ENCODE data around the gene EDDM13. TPM values are rescaled to one million over a fixed set of nuclear protein-coding genes. Genes with fewer than 3 reads are reported as not detected.

EDDM13 gene
- total RNA-seq, 1 donor from 2014 or later = not detected

DNA sequence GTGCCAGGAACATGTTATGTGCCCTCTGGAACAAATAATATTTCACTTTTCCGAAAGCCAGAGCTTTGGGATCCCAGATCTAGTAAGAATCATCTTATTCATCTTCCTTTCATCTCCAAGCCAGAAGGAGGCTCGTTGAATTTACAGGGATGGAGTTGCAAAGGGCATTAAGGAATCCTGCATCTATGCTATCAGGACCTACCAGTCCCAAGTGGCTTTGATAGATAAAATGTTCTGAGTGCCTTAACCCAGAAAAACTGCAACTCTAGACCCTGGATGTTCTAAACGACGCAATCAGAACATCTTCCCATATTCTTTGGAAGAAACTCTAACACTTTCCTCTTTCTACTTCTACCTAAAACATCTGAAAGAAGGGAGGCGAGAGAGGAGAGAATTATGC lies 9.2 kb upstream of the EDDM13 start:
- TF ChIP-seq, protein P1, sequence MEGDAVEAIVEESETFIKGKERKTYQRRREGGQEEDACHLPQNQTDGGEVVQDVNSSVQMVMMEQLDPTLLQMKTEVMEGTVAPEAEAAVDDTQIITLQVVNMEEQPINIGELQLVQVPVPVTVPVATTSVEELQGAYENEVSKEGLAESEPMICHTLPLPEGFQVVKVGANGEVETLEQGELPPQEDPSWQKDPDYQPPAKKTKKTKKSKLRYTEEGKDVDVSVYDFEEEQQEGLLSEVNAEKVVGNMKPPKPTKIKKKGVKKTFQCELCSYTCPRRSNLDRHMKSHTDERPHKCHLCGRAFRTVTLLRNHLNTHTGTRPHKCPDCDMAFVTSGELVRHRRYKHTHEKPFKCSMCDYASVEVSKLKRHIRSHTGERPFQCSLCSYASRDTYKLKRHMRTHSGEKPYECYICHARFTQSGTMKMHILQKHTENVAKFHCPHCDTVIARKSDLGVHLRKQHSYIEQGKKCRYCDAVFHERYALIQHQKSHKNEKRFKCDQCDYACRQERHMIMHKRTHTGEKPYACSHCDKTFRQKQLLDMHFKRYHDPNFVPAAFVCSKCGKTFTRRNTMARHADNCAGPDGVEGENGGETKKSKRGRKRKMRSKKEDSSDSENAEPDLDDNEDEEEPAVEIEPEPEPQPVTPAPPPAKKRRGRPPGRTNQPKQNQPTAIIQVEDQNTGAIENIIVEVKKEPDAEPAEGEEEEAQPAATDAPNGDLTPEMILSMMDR (IDR thresholded peaks at IDR 0.05) = no peak
- Mint-ChIP-seq H3K9me3 (ENCODE audit: unreplicated experiment) (no peaks in the 10 kb centered on the region), H3K27ac (ENCODE audit: unreplicated experiment) (no peak overlapping the region), H3K4me1 (ENCODE audit: unreplicated experiment) (no peaks in the 10 kb centered on the region), H3K36me3 (ENCODE audit: unreplicated experiment) (peaks cover 1% of the 10 kb centered on the region), H3K27me3 (ENCODE audit: unreplicated experiment) (no peaks in the 10 kb centered on the region), H3K4me3 (ENCODE audit: unreplicated experiment) (no peak overlapping the region)
- no peak for DNase-seq (ENCODE audit: extremely low spot score, unreplicated experiment)

DNA sequence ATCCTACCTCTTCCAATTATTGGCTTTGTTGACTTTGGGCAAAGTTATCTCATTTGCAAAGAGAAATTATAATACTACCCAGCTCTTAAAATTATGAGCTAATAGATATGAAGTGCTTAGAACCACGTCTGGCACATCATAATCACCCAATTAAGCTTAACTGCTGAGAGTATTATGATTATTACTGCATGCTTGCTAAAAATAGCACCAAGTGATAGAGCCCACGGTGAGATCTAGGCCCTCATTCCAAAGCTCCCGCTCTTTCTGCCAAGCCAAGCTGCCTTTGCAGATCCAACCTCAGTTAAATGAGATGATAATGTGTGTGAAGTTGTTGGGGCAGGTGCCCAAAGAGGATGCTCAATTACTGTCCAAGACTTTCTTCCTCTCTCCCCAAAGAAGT lies 6.5 kb upstream of the EDDM13 start:
- H3K27ac Mint-ChIP-seq (ENCODE audit: unreplicated experiment) = no peak overlapping the region
- no peak overlapping the region for H3K4me3 Mint-ChIP-seq (ENCODE audit: unreplicated experiment)
- no peaks in the 10 kb centered on the region for H3K4me1 Mint-ChIP-seq (ENCODE audit: unreplicated experiment)
- no peaks in the 10 kb centered on the region for H3K9me3 Mint-ChIP-seq (ENCODE audit: unreplicated experiment)
- TF ChIP-seq, protein P1 (IDR thresholded peaks at IDR 0.05) = no peak
- peaks cover 1% of the 10 kb centered on the region for H3K36me3 Mint-ChIP-seq (ENCODE audit: unreplicated experiment)
- no peaks in the 10 kb centered on the region for H3K27me3 Mint-ChIP-seq (ENCODE audit: unreplicated experiment)
- DNase-seq (ENCODE audit: extremely low spot score, unreplicated experiment) = no peak

DNA sequence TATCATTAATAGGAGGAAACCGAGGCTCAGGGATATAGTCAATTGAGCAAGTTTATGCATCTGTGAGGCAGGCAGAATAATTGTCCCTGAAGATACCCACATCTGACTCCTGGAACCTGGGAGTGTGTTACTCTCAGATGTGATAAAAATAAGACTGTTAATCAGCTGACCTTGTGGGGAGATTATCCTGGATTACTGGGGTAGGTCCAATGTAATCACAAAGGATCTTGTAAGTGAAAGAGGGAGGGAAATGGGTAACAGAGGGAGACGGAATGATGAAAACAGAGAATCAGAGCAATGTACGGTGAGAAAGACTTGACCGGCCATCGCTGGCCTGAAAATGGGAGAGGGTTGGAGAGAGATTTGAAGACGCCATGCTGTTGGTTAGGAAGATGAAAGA lies 3.2 kb upstream of the EDDM13 start:
- no peak for DNase-seq (ENCODE audit: extremely low spot score, unreplicated experiment)

DNA sequence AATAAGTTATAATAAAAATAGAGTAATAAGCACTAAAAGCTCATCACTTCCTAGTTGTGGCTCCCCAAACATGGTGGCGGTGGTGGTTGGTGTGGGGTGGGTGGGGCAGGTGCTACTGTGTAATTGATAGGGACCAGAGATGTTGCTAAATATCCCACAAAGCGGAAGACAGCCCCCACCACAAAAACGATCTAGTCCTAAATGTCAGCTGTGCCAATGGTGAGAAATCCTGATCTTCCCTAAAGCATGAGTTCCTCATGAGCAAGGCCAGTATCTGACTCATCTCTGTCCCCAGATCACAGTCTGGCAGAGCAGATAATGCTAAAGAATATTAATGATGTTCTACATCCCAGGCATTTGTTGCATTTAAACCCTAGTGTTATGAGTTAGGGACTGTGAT lies 1.9 kb upstream of the EDDM13 start:
- H3K4me1 Mint-ChIP-seq (ENCODE audit: unreplicated experiment) = peaks cover 6% of the 10 kb centered on the region
- H3K36me3 Mint-ChIP-seq (ENCODE audit: unreplicated experiment) = peaks cover under 1% of the 10 kb centered on the region
- no peak overlapping the region for H3K27ac Mint-ChIP-seq (ENCODE audit: unreplicated experiment)
- TF ChIP-seq, protein P1 (IDR thresholded peaks at IDR 0.05) = no peak
- H3K9me3 Mint-ChIP-seq (ENCODE audit: unreplicated experiment) = no peaks in the 10 kb centered on the region
- DNase-seq (ENCODE audit: extremely low spot score, unreplicated experiment) = no peak
- H3K27me3 Mint-ChIP-seq (ENCODE audit: unreplicated experiment) = no peaks in the 10 kb centered on the region
- H3K4me3 Mint-ChIP-seq (ENCODE audit: unreplicated experiment) = no peak overlapping the region

More for the DNA sequence above, 3.2 kb upstream of the EDDM13 start:
- TF ChIP-seq, protein P1 (IDR thresholded peaks at IDR 0.05) = no peak
- Mint-ChIP-seq H3K4me3 (ENCODE audit: unreplicated experiment) (no peak overlapping the region), H3K9me3 (ENCODE audit: unreplicated experiment) (no peaks in the 10 kb centered on the region), H3K36me3 (ENCODE audit: unreplicated experiment) (no peaks in the 10 kb centered on the region), H3K4me1 (ENCODE audit: unreplicated experiment) (peaks cover 6% of the 10 kb centered on the region), H3K27ac (ENCODE audit: unreplicated experiment) (no peak overlapping the region), H3K27me3 (ENCODE audit: unreplicated experiment) (no peaks in the 10 kb centered on the region)

DNA sequence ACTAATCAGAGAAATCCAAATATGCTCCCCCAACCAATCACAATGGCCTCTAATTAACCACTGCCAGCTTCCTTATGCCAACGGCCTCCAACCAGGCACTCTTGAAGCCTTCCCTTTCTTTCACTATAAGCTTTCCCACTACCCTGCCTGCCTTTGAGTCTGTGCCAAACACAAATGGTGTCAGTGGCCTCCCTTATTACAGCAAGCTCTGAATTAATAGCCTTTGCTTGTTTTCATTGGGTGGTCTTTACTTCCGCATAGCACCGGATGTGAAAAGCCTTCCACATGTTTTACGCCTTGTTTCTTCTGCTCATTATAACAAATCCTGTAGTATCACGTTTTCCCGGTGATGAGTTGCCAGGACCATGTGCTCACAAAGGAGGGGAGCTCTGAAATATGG lies 1.4 kb upstream of the EDDM13 start:
- H3K4me1 Mint-ChIP-seq (ENCODE audit: unreplicated experiment) = peaks cover 6% of the 10 kb centered on the region
- no peak overlapping the region for H3K27ac Mint-ChIP-seq (ENCODE audit: unreplicated experiment)
- no peaks in the 10 kb centered on the region for H3K27me3 Mint-ChIP-seq (ENCODE audit: unreplicated experiment)
- no peaks in the 10 kb centered on the region for H3K9me3 Mint-ChIP-seq (ENCODE audit: unreplicated experiment)
- H3K4me3 Mint-ChIP-seq (ENCODE audit: unreplicated experiment) = no peak overlapping the region
- H3K36me3 Mint-ChIP-seq (ENCODE audit: unreplicated experiment) = peaks cover 3% of the 10 kb centered on the region
- TF ChIP-seq, protein P1 (IDR thresholded peaks at IDR 0.05) = no peak
- DNase-seq (ENCODE audit: extremely low spot score, unreplicated experiment) = no peak
